ENCODE results near the gene FRS2.
"Not testable (repeated sequence)": the region's sequence is repeated elsewhere in the genome, so short reads cannot be mapped to it uniquely, and the experiment has no call there.

Gene FRS2

DNA sequence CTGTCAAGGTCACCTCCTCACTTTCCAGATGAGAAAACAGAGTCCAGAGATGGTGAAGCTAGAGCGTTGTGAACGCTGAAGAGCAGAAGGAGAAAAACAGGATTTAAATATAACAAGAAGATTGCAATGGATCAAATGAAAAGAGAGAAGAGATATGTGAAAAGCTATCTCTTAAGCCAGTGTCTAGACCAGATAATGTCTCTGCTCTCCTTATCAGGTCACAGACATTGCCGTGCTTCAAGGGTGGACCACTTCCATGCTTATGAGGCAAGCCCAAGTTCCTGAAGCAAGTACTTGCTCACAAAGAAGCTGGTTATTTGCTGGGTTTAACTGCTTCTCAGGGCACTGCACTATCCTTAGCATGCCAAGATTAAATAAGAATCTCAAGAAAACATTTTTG is 31.6 kb upstream of the FRS2 start:
- Histone ChIP-seq H3K36me3 (ENCODE audit: control insufficient read depth, insufficient read depth, low read length) (no peaks in the 10 kb centered on the region), H3K9ac (ENCODE audit: low read length) (no peak overlapping the region), H3K4me3 (ENCODE audit: low read length) (no peak overlapping the region), H3K9me3 (ENCODE audit: control insufficient read depth, low read length) (no peaks in the 10 kb centered on the region), H3K27me3 (ENCODE audit: control insufficient read depth, insufficient read depth, low read length) (no peaks in the 10 kb centered on the region), H3K4me1 (ENCODE audit: control insufficient read depth, insufficient read depth, low read length) (no peaks in the 10 kb centered on the region)

DNA sequence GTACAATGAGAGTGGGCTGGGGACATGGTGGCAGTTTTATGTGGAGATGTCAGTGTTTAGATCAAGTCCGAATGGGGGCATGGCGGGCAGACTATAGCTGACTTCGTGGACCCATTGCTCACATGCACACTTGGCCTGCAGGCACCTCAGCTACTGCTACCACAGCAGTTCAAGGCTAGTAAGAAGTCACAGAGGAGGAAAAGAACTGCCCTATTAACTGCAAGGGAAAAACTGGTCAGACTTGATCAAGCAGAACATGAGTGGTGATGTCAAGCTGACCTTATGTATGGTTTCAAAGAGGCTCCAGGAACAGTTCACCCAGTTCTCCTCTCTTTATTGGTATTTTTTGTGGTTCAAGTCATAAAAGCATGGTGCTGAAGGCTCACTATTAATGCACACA is 30.2 kb upstream of the FRS2 start:
- Histone ChIP-seq H3K9ac (ENCODE audit: low read length) (no peak overlapping the region), H3K27me3 (ENCODE audit: control insufficient read depth, insufficient read depth, low read length) (no peaks in the 10 kb centered on the region), H3K36me3 (ENCODE audit: control insufficient read depth, insufficient read depth, low read length) (no peaks in the 10 kb centered on the region), H3K4me1 (ENCODE audit: control insufficient read depth, insufficient read depth, low read length) (no peaks in the 10 kb centered on the region), H3K4me3 (ENCODE audit: low read length) (no peak overlapping the region), H3K9me3 (ENCODE audit: control insufficient read depth, low read length) (no peaks in the 10 kb centered on the region)

DNA sequence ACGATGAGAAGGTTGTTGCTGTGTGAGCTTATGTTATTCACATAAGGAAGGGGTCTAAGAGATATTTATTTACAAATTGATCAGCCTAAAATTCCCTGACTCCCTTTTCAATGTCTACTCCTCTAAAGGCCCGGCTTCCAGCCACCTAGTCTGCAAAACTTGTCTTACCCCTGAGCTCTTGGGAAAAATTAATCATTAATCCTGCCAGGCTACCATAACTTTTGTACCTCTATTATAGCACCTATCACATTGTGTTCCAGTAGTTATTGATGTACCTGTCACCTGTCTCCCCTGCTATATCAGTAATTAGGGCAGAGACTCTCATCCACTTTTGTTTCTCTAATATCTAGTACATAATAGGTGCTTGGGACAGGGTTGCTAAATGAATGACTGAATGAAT is 29.3 kb upstream of the FRS2 start:
- Histone ChIP-seq H3K4me3 (ENCODE audit: low read length) (no peak overlapping the region), H3K27me3 (ENCODE audit: control insufficient read depth, insufficient read depth, low read length) (no peaks in the 10 kb centered on the region), H3K9ac (ENCODE audit: low read length) (no peak overlapping the region), H3K9me3 (ENCODE audit: control insufficient read depth, low read length) (no peaks in the 10 kb centered on the region), H3K4me1 (ENCODE audit: control insufficient read depth, insufficient read depth, low read length) (no peaks in the 10 kb centered on the region), H3K36me3 (ENCODE audit: control insufficient read depth, insufficient read depth, low read length) (no peaks in the 10 kb centered on the region)

DNA sequence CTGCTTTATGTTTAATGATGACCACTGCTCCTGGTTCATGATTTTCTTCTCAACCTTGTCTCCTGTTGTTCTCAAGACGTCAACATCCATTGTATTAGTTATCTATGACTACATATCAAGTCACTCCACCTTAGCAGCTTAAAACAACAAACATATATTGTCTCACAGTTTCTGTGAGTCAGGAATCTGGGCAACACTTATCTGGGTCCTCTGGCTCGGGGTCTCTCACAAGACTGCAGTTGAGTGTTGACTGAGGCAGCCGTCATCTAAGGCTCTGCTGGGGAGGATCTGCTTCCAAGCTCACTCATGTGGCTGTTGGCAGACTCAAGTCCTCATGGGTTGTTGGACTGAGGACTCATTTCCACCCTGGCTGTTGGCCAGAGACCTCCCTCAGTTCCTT is 27.3 kb upstream of the FRS2 start:
- no peaks in the 10 kb centered on the region for H3K9me3 ChIP-seq (ENCODE audit: control insufficient read depth, low read length)
- no peaks in the 10 kb centered on the region for H3K27me3 ChIP-seq (ENCODE audit: control insufficient read depth, insufficient read depth, low read length)
- H3K9ac ChIP-seq (ENCODE audit: low read length): no peak overlapping the region
- H3K4me3 ChIP-seq (ENCODE audit: low read length): no peak overlapping the region
- H3K4me1 ChIP-seq (ENCODE audit: control insufficient read depth, insufficient read depth, low read length): no peaks in the 10 kb centered on the region
- H3K36me3 ChIP-seq (ENCODE audit: control insufficient read depth, insufficient read depth, low read length): no peaks in the 10 kb centered on the region

DNA sequence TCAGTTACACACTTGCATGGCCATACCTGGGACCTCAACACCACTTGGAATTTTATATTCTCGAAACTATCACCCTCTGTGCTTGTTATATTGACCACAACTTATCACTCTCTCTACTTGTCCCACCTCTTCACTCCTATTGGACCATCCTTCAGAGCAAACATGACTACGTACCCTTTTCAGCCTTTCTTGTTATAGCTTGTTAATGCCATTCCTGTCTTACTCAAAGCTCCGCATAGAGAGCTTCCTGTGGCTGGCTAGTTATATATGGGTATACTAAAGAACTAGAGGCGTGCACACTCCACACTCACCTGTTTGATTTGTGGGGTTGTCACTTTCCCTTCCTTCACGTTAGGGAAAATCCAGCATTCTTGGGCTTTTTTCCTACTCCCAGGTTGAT is 26.3 kb upstream of the FRS2 start:
- Histone ChIP-seq H3K36me3 (ENCODE audit: control insufficient read depth, insufficient read depth, low read length) (no peaks in the 10 kb centered on the region), H3K9ac (ENCODE audit: low read length) (no peak overlapping the region), H3K9me3 (ENCODE audit: control insufficient read depth, low read length) (no peaks in the 10 kb centered on the region), H3K27me3 (ENCODE audit: control insufficient read depth, insufficient read depth, low read length) (no peaks in the 10 kb centered on the region), H3K4me3 (ENCODE audit: low read length) (no peak overlapping the region), H3K4me1 (ENCODE audit: control insufficient read depth, insufficient read depth, low read length) (no peaks in the 10 kb centered on the region)

DNA sequence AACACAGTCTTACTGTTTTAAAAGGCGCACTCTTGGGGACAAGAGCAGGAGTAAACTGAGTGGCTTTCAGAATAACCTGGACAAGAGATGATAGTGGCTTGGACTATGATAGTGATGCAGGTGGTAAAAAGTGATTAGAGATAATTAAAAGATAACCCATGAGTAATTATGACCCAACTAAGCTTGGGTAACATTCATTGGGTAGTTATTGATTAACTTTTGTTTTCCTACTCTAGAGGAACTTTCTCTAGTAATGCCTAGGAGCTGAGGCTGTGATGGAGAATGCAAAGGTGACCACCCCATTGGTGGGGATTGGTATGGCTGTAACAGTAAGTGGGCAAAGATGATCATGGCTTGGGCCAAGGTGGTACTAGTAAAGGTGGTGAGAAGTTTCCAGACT is 22.3 kb upstream of the FRS2 start:
- Histone ChIP-seq H3K36me3 (ENCODE audit: control insufficient read depth, insufficient read depth, low read length) (no peaks in the 10 kb centered on the region), H3K9ac (ENCODE audit: low read length) (no peak overlapping the region), H3K9me3 (ENCODE audit: control insufficient read depth, low read length) (no peaks in the 10 kb centered on the region), H3K4me1 (ENCODE audit: control insufficient read depth, insufficient read depth, low read length) (no peaks in the 10 kb centered on the region), H3K27me3 (ENCODE audit: control insufficient read depth, insufficient read depth, low read length) (no peaks in the 10 kb centered on the region), H3K4me3 (ENCODE audit: low read length) (no peak overlapping the region)

DNA sequence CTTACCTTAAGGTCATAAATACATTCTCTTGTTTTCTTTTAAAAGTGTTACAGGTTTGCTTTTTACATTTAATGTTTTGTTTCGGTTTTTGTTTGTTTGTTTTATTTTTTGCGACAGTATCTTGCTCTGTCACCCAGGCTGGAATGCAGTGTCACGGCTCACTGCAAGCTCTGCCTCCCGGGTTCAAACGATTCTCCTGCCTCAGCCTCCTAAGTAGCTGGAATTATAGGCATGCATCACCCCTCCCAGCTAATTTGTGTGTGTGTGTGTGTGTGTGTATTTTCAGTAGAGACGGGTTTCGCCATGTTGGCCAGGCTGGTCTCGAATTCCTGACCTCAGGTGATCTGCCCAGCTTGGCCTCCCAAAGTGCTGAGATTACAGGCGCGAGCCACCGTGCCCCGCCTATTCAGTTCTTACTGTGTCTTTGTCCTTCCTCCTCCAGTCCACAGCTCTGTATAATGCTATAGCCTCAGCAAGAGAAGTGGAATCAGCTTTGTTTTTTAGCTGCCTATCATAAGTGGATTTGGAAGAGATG is 17.5 kb upstream of the FRS2 start:
- not testable (repeated sequence) for H3K9me3 ChIP-seq (ENCODE audit: control insufficient read depth, low read length); H3K4me3 ChIP-seq (ENCODE audit: low read length); H3K27me3 ChIP-seq (ENCODE audit: control insufficient read depth, insufficient read depth, low read length); H3K9ac ChIP-seq (ENCODE audit: low read length); H3K4me1 ChIP-seq (ENCODE audit: control insufficient read depth, insufficient read depth, low read length); H3K36me3 ChIP-seq (ENCODE audit: control insufficient read depth, insufficient read depth, low read length)

DNA sequence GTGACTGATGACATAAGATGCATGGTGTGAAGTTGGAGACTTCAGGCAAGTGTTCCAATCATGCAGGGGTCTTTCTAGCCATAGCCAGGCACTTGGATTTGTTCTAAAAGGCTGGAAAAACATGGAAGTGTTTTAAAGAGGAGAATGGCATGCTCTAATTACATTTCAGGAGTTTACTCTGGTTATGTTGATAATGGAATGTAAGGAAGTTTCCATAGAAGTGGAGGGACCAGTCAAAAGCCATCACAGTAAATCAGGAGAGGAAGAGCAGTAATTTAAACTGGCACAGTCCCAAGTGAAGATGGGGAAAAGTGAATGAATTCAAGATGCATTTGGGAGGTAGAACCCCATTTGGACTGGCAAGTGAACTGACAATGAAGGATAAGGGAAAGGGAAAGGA is 13.9 kb upstream of the FRS2 start:
- Histone ChIP-seq H3K9ac (ENCODE audit: low read length) (no peak overlapping the region), H3K36me3 (ENCODE audit: control insufficient read depth, insufficient read depth, low read length) (no peaks in the 10 kb centered on the region), H3K4me3 (ENCODE audit: low read length) (no peak overlapping the region), H3K4me1 (ENCODE audit: control insufficient read depth, insufficient read depth, low read length) (no peaks in the 10 kb centered on the region), H3K27me3 (ENCODE audit: control insufficient read depth, insufficient read depth, low read length) (no peaks in the 10 kb centered on the region), H3K9me3 (ENCODE audit: control insufficient read depth, low read length) (no peaks in the 10 kb centered on the region)

DNA sequence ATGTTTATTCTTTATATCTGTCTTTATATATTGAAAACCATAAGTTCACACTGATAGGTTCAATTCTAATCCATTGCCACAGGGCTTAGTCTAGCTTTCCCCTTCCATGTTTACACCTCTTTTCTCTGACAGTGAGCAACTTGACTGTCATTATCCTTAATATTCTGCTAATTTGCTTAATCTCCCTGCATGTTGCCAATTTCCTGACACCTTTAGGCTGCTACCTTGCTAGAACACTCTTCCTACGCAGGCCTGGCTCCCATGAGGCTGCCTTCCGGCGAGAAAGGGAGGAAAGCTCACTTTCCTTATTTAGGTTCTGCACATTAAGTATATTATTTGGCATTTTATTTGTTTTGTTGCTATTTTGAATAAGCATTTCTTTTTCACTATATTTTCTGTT is 12.8 kb upstream of the FRS2 start:
- no peaks in the 10 kb centered on the region for H3K4me1 ChIP-seq (ENCODE audit: control insufficient read depth, insufficient read depth, low read length)
- H3K36me3 ChIP-seq (ENCODE audit: control insufficient read depth, insufficient read depth, low read length): no peaks in the 10 kb centered on the region
- no peaks in the 10 kb centered on the region for H3K27me3 ChIP-seq (ENCODE audit: control insufficient read depth, insufficient read depth, low read length)
- H3K9me3 ChIP-seq (ENCODE audit: control insufficient read depth, low read length): no peaks in the 10 kb centered on the region
- H3K9ac ChIP-seq (ENCODE audit: low read length): no peak overlapping the region
- no peak overlapping the region for H3K4me3 ChIP-seq (ENCODE audit: low read length)

DNA sequence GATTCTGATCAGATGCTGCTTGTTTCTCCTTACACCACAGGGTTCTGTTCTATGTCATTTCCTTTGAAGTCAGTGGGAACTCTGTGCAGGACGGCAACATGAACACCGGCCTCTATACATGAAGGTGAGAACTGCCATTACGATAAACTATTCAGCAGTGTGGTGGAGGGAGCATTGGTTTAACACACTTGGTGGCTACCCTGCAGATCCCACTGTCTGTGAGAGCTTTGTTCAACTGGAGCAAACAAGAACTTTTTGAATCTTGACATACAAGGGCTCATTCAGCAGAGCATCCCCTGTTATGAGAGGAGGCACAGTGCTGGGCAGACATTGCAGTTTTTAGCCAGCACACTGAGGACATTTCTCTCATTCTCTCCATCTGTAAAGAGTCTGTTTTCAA is 10.7 kb upstream of the FRS2 start:
- Histone ChIP-seq H3K9ac (ENCODE audit: low read length) (no peak overlapping the region), H3K36me3 (ENCODE audit: control insufficient read depth, insufficient read depth, low read length) (no peaks in the 10 kb centered on the region), H3K9me3 (ENCODE audit: control insufficient read depth, low read length) (no peaks in the 10 kb centered on the region), H3K4me1 (ENCODE audit: control insufficient read depth, insufficient read depth, low read length) (no peaks in the 10 kb centered on the region), H3K27me3 (ENCODE audit: control insufficient read depth, insufficient read depth, low read length) (no peaks in the 10 kb centered on the region), H3K4me3 (ENCODE audit: low read length) (no peak overlapping the region)

DNA sequence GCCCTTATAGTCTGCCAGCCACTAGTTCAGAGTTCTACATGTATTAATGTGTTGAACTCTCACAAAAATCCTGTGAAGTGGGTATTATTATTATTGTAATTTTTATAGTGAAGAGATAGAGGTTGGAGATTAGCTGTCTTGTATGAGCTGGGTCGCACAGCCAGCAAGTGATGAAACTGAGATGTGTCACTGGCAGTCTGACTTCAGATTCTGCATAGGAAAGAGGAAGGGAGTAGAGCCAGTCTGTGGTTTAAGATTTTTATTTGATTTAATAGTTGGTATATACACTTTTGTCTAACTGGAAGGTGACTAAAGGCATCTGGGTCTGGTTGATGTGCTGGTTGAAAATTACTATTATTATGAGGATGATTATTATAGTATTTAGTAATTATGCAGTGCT is 5.8 kb upstream of the FRS2 start:
- no peak overlapping the region for H3K4me3 ChIP-seq (ENCODE audit: low read length)
- H3K4me1 ChIP-seq (ENCODE audit: control insufficient read depth, insufficient read depth, low read length): no peaks in the 10 kb centered on the region

DNA sequence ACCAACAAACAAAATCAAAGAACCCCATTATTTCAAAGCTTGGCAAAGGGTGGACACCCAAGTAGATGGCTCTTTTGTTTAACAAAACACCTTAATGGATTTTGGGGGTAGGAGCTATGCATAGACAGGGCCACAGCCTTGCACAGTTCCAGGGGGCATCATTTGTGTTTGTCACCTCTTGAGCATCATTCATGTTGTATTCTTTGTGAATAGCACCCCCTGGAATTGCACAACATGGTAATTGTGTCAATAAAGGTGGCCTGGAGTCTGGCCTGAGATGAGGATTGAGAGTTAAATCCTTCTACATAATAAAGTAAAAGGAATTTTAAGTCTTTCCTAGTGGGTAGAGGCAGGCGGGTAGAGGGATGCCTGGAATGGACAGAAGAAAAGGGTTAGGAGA is 3.3 kb upstream of the FRS2 start:
- Histone ChIP-seq H3K36me3 (ENCODE audit: control insufficient read depth, insufficient read depth, low read length) (no peaks in the 10 kb centered on the region), H3K9ac (ENCODE audit: low read length) (no peak overlapping the region), H3K4me1 (ENCODE audit: control insufficient read depth, insufficient read depth, low read length) (peaks cover 8% of the 10 kb centered on the region), H3K27me3 (ENCODE audit: control insufficient read depth, insufficient read depth, low read length) (no peaks in the 10 kb centered on the region), H3K4me3 (ENCODE audit: low read length) (no peak overlapping the region), H3K9me3 (ENCODE audit: control insufficient read depth, low read length) (no peaks in the 10 kb centered on the region)

More for the DNA sequence above, 5.8 kb upstream of the FRS2 start:
- Histone ChIP-seq H3K36me3 (ENCODE audit: control insufficient read depth, insufficient read depth, low read length) (no peaks in the 10 kb centered on the region), H3K9ac (ENCODE audit: low read length) (no peak overlapping the region), H3K9me3 (ENCODE audit: control insufficient read depth, low read length) (no peaks in the 10 kb centered on the region), H3K27me3 (ENCODE audit: control insufficient read depth, insufficient read depth, low read length) (no peaks in the 10 kb centered on the region)

DNA sequence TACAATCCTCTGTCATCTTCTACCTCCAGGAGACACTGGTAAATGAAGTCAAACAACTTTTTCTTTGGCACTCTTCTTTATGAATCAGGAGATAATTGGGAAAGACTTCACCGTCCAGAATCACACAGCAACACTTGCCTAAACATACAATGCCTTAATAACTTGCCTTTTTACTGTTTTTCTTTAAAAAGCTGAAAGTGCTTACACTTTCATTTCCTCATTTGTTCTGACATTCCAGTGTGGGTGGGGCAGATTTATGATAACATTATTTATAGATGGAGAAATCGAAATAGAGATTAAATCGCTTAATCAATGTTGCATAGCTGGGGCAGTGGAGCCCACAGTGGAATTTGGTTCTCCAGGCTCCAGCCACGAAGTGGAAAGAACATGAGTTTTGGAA is 2.8 kb upstream of the FRS2 start:
- no peaks in the 10 kb centered on the region for H3K27me3 ChIP-seq (ENCODE audit: control insufficient read depth, insufficient read depth, low read length)
- H3K9ac ChIP-seq (ENCODE audit: low read length): no peak overlapping the region
- H3K4me1 ChIP-seq (ENCODE audit: control insufficient read depth, insufficient read depth, low read length): peaks cover 8% of the 10 kb centered on the region
- no peaks in the 10 kb centered on the region for H3K36me3 ChIP-seq (ENCODE audit: control insufficient read depth, insufficient read depth, low read length)
- H3K4me3 ChIP-seq (ENCODE audit: low read length): no peak overlapping the region
- H3K9me3 ChIP-seq (ENCODE audit: control insufficient read depth, low read length): no peaks in the 10 kb centered on the region
